H1 (cell line): Measurements from ENCODE around the gene PDGFD. TPM values are rescaled to one million over a fixed set of nuclear protein-coding genes. Genes with fewer than 3 reads are reported as not detected.

Source experiments
- CTCF ChIA-PET: fragments of 300-600 bp; sonication (Branson Sonifier 250); formaldehyde crosslinking; loops from one replicate; lab custom pipeline; 2021; ENCODE audit not compliant: partially characterized antibody; lab: Charles Lee
- POLR2A ChIA-PET: fragments of 300-600 bp; sonication (Branson Sonifier 250); formaldehyde crosslinking; loops from one replicate; lab custom pipeline; 2021; ENCODE audit warnings: inconsistent platforms; ENCODE audit not compliant: partially characterized antibody; lab: Charles Lee
- DNase-seq, 2 experiments: peaks; one replicate each; pipeline versions ENCODE4 v3.0.0 to v3.0.0-alpha.2; 2010 to 2022; ENCODE audit warnings: low spot score in 2 of 2, low read depth in 1 of 2, mixed read lengths in 1 of 2
- FAIRE-seq: peaks from 2 replicates; lab custom pipeline; 2011; peaks lifted over from hg19 to GRCh38; lab: Jason Lieb, UNC
- H2AFZ ChIP-seq: 2 replicates; pipeline ENCODE4 v1.8.1; 2012; ENCODE audit warnings: low read length, inconsistent platforms
- H2AK5ac ChIP-seq: 2 replicates; pipeline ENCODE4 v1.6.1; 2013; ENCODE audit warnings: low read depth, low read length
- H2BK120ac ChIP-seq: replicated peaks from 2 replicates; pipeline ENCODE3; 2013; ENCODE audit warnings: low read depth, low read length, inconsistent platforms
- H2BK12ac ChIP-seq: 2 replicates; pipeline ENCODE4 v1.6.1; 2013; ENCODE audit warnings: low read depth, low read length
- H2BK15ac ChIP-seq: 2 replicates; pipeline ENCODE4 v1.6.1; 2013; ENCODE audit warnings: low read length
- H2BK20ac ChIP-seq: 2 replicates; pipeline ENCODE4 v1.6.1; 2013; ENCODE audit warnings: low read length
- H2BK5ac ChIP-seq: 2 replicates; pipeline ENCODE4 v1.6.1; 2013; ENCODE audit warnings: low read depth, low read length
- H3K14ac ChIP-seq: 2 replicates; pipeline ENCODE4 v1.6.1; 2013; ENCODE audit warnings: inconsistent platforms; ENCODE audit not compliant: insufficient read length
- H3K18ac ChIP-seq: 2 replicates; pipeline ENCODE4 v1.6.1; 2013; ENCODE audit warnings: low read length; ENCODE audit errors: extremely low read depth
- H3K23ac ChIP-seq: 2 replicates; pipeline ENCODE4 v1.6.1; 2013; ENCODE audit warnings: inconsistent platforms; ENCODE audit not compliant: insufficient read length
- H3K23me2 ChIP-seq: 2 replicates; pipeline ENCODE4 v1.6.1; 2013; ENCODE audit warnings: low read depth, low read length
- H3K27ac ChIP-seq: 2 replicates; pipeline ENCODE4 v1.6.1; 2011; ENCODE audit warnings: low read depth, low read length, inconsistent platforms
- H3K27me3 ChIP-seq, 4 experiments: replicated peaks in 1 of 4; 1 replicate in 1 of 4; 2 replicates in 3 of 4; pipeline versions ENCODE4 v1.6.1 to v1.8.1; 2011 to 2013; ENCODE audit warnings: low read length in 3 of 4, mild to moderate bottlenecking in 3 of 4, inconsistent platforms in 2 of 4, mixed read lengths in 2 of 4, moderate library complexity in 1 of 4; ENCODE audit not compliant: control insufficient read depth in 3 of 4, insufficient read depth in 3 of 4; ENCODE audit errors: extremely low read depth in 1 of 4
- H3K36me3 ChIP-seq, 4 experiments: 2 replicates each; pipeline versions ENCODE4 v1.6.1 to v1.8.1; 2011 to 2013; ENCODE audit warnings: mild to moderate bottlenecking in 4 of 4, low read length in 3 of 4, moderate library complexity in 2 of 4, control low read depth in 1 of 4, inconsistent platforms in 1 of 4; ENCODE audit not compliant: insufficient read depth in 4 of 4, control insufficient read depth in 2 of 4
- H3K4ac ChIP-seq: replicated peaks from 2 replicates; pipeline ENCODE3; 2013; ENCODE audit warnings: low read length, low read depth, mixed read lengths, inconsistent platforms; ENCODE audit not compliant: insufficient read length
- H3K4me1 ChIP-seq, 4 experiments: replicated peaks in 1 of 4; 1 replicate in 1 of 4; 2 replicates in 3 of 4; pipeline versions ENCODE4 v1.6.1 to v1.8.1; 2011 to 2013; ENCODE audit warnings: low read length in 3 of 4, inconsistent platforms in 2 of 4, mixed read lengths in 1 of 4; ENCODE audit not compliant: insufficient read depth in 4 of 4, control insufficient read depth in 3 of 4
- H3K4me2 ChIP-seq, 2 experiments: 2 replicates each; pipeline versions ENCODE4 v1.6.1 to v1.8.1; 2011 to 2013; ENCODE audit warnings: low read depth in 2 of 2, low read length in 2 of 2, control low read depth in 1 of 2, inconsistent platforms in 1 of 2, mild to moderate bottlenecking in 1 of 2; ENCODE audit not compliant: insufficient read depth in 1 of 2
- H3K4me3 ChIP-seq, 4 experiments: fragments of 200-600, 300-600 bp in 1 of 4; sonication (generic), shearing (Covaris generic), sonication (Bioruptor Twin) in 1 of 4; 2 replicates each; pipeline versions ENCODE4 v1.5.1 to v1.8.1; 2011 to 2016; ENCODE audit warnings: low read length in 4 of 4, low read depth in 3 of 4, control low read depth in 2 of 4, inconsistent platforms in 2 of 4, mild to moderate bottlenecking in 2 of 4, mixed read lengths in 1 of 4, moderate library complexity in 1 of 4; ENCODE audit not compliant: insufficient read depth in 2 of 4; ENCODE audit errors: extremely low read depth in 1 of 4
- H3K56ac ChIP-seq: replicated peaks from 2 replicates; pipeline ENCODE3; 2013; ENCODE audit warnings: low read depth, mild to moderate bottlenecking, mixed read lengths, low read length, inconsistent platforms; ENCODE audit not compliant: insufficient read length
- H3K79me1 ChIP-seq: 2 replicates; pipeline ENCODE4 v1.6.1; 2013; ENCODE audit warnings: low read depth, low read length, control low read depth
- H3K79me2 ChIP-seq, 2 experiments: 2 replicates each; pipeline versions ENCODE4 v1.6.1 to v1.8.1; 2012 to 2013; ENCODE audit warnings: low read length in 2 of 2, mild to moderate bottlenecking in 2 of 2, inconsistent platforms in 1 of 2; ENCODE audit not compliant: insufficient read depth in 2 of 2, control insufficient read depth in 1 of 2
- H3K9ac ChIP-seq, 4 experiments: replicated peaks in 1 of 4; 1 replicate in 1 of 4; 2 replicates in 3 of 4; pipeline versions ENCODE4 v1.6.1 to v1.8.1; 2011 to 2013; ENCODE audit warnings: low read depth in 3 of 4, low read length in 3 of 4, control low read depth in 2 of 4, mild to moderate bottlenecking in 2 of 4, moderate library complexity in 2 of 4, inconsistent platforms in 1 of 4; ENCODE audit errors: extremely low read depth in 1 of 4
- H3K9me3 ChIP-seq, 2 experiments: 2 replicates each; pipeline versions ENCODE4 v1.6.1 to v1.8.1; 2012 to 2013; ENCODE audit warnings: mild to moderate bottlenecking in 2 of 2, moderate library complexity in 2 of 2, control low read depth in 1 of 2, inconsistent platforms in 1 of 2, low read depth in 1 of 2, low read length in 1 of 2, mixed read lengths in 1 of 2; ENCODE audit not compliant: insufficient read depth in 2 of 2
- H4K20me1 ChIP-seq, 2 experiments: replicated peaks in 1 of 2; 2 replicates each; pipeline versions ENCODE3 to v1.8.1; 2011 to 2013; ENCODE audit warnings: inconsistent platforms in 2 of 2, low read length in 2 of 2, mild to moderate bottlenecking in 1 of 2; ENCODE audit not compliant: insufficient read depth in 2 of 2, control insufficient read depth in 1 of 2
- H4K5ac ChIP-seq: 2 replicates; pipeline ENCODE4 v1.6.1; 2013; ENCODE audit warnings: low read length, low read depth, mixed read lengths, inconsistent platforms; ENCODE audit not compliant: insufficient read length
- H4K8ac ChIP-seq: 2 replicates; pipeline ENCODE4 v1.8.0; 2013; ENCODE audit warnings: mild to moderate bottlenecking, moderate library complexity, low read length, inconsistent platforms; ENCODE audit not compliant: insufficient read depth; ENCODE audit errors: extremely low read depth
- H4K91ac ChIP-seq: replicated peaks from 2 replicates; pipeline ENCODE3; 2013; ENCODE audit warnings: low read length, mixed read lengths, inconsistent platforms; ENCODE audit not compliant: insufficient read length
- BACH1 ChIP-seq: IDR thresholded peaks from 2 replicates; pipeline ENCODE4 v1.6.1; 2012; ENCODE audit warnings: low read length, improper control_type of control experiment
- CHD2 ChIP-seq: IDR thresholded peaks from 2 replicates; pipeline ENCODE4 v1.6.1; 2012; ENCODE audit warnings: low read length, improper control_type of control experiment
- E2F6 ChIP-seq: IDR thresholded peaks from 2 replicates; pipeline ENCODE4 v1.6.1; 2012; ENCODE audit warnings: inconsistent platforms
- NRF1 ChIP-seq: IDR thresholded peaks from 2 replicates; pipeline ENCODE4 v1.6.1; 2011; ENCODE audit warnings: mild to moderate bottlenecking, low read depth, low read length, improper control_type of control experiment
- PHF8 ChIP-seq: fragments of 200-600 bp; sonication (generic); conservative IDR thresholded peaks from 2 replicates; pipeline ENCODE4 v1.7.1; 2012; ENCODE audit warnings: low read depth, mild to moderate bottlenecking, inconsistent platforms, low read length, moderate library complexity
- SP4 ChIP-seq: IDR thresholded peaks from 2 replicates; pipeline ENCODE4 v1.6.1; 2012; ENCODE audit warnings: low read length, inconsistent platforms
- WGBS, 2 experiments: shearing (Covaris generic) in 1 of 2; methylation state at CpG; one replicate each; pipeline versions ENCODE4 v1.1.6 to v1.1.7; 2013 to 2015; ENCODE audit warnings: low lambda C conversion rate in 2 of 2, mixed read lengths in 2 of 2, inconsistent platforms in 1 of 2, low coverage in 1 of 2, missing lambda C conversion rate in 1 of 2; ENCODE audit not compliant: insufficient replicate concordance in 2 of 2, insufficient coverage in 1 of 2, insufficient read length in 1 of 2; ENCODE audit errors: extremely low coverage in 1 of 2, missing lambda C conversion rate in 1 of 2; 5-methylcytosine and 5-hydroxymethylcytosine counted together
- polyA plus RNA-seq, 7 experiments: library from polyadenylated mRNA; depleted of rRNA in 3 of 7; stranded (reverse) in 5 of 7; unstranded in 2 of 7; fragments of >200 nt in 5 of 7; fragments of 200-250 nt in 2 of 7; gene quantifications; 1 replicate in 5 of 7; 2 replicates in 1 of 7; 4 replicates in 1 of 7; pipeline versions ENCODE4 v1.2.1 to v1.2.3, GENCODE V29; 2011 to 2013; ENCODE audit warnings: missing spikeins in 2 of 7, mixed read lengths in 2 of 7
- total RNA-seq: library from RNA; stranded (reverse); fragmentation: NEBNext Ultra II Directional; extraction: Animal tissue kit (Norgen Biotek cat#: 25700); gene quantifications from 2 replicates; pipeline ENCODE4 v1.2.1, GENCODE V29; 2021

The PDGFD gene
- total and polyA plus RNA-seq, 2 of the 8 experiments (the other 6 are each of a cell fraction or from before 2014, with no cell fraction given) = 1.1 to 3.9 TPM

GRCh38 chr11:104155375-104155774, 8.6 kb downstream of the PDGFD start:
- Histone ChIP-seq H2AFZ (no peak overlapping the region), H3K36me3 (no peaks in the 10 kb centered on the region; a peak in 1 of 8 replicates), H2AK5ac (no peak overlapping the region), H3K9me3 (peaks cover 3 to 4% of the 10 kb centered on the region in 2 experiments; a peak in 1 of 4 replicates), H3K18ac (no peak overlapping the region), H3K9ac (no peak overlapping the region), H4K20me1 (no peaks in the 10 kb centered on the region), H4K5ac (no peak overlapping the region), H2BK120ac (no peak overlapping the region), H2BK15ac (no peak overlapping the region), H3K23me2 (no peaks in the 10 kb centered on the region), H3K79me1 (no peaks in the 10 kb centered on the region), H2BK5ac (no peak overlapping the region), H3K56ac (no peak overlapping the region), H3K79me2 (no peaks in the 10 kb centered on the region), H4K8ac (no peak overlapping the region), H3K4ac (no peak overlapping the region), H3K4me3 (no peak overlapping the region), H2BK20ac (no peak overlapping the region), H3K14ac (no peak overlapping the region), H2BK12ac (no peak overlapping the region), H4K91ac (no peak overlapping the region), H3K4me1 (0 out of 7 replicates have a peak, but pooled peaks cover 0 to 3% (median 0%) of the 10 kb centered on the region in 4 experiments), H3K23ac (no peak overlapping the region), H3K27ac (no peak overlapping the region), H3K27me3 (no peaks in the 10 kb centered on the region), H3K4me2 (no peak overlapping the region)
- ChIA-PET CTCF (interaction anchor here (0.7 to 1.0 kb wide), 3 partner anchors 9 to 177 kb away, joined by 3 to 4 read pairs (median 3); partner anchors contain the start of gene PDGFD), POLR2A (no interaction called here)
- no peak for FAIRE-seq
- WGBS, 2 experiments = 83% methylated on average over 1 of the region's 1 CpG; no CpG with 5 or more reads in 1 of the 2 experiments
- TF ChIP-seq NRF1 (no peak), CHD2 (no peak), E2F6 (no peak), PHF8 (no peak), BACH1 (no peak), SP4 (no peak)
- no peak for DNase-seq
